IMR-90 (cell line): ENCODE results near the gene RIMBP2. TPM values are rescaled to one million over a fixed set of nuclear protein-coding genes. Genes with fewer than 3 reads are reported as not detected.

Experiments used
- ATAC-seq: fragments of 200-7000 bp; cut with Tn5 transposase; 2 replicates; pipeline ENCODE4 v1.9.1; 2020; ENCODE audit warnings: low read depth, mild to moderate bottlenecking, moderate library complexity
- BruUV-seq: library from RNA; stranded (reverse); fragments of 400-500 nt; replicated peaks from 2 replicates; lab custom pipeline; 2021; lab: Mats Ljungman, UMichigan
- CTCF ChIA-PET: fragments of 300-600 bp; formaldehyde crosslinking; extraction: SDS; loops from one replicate; lab custom pipeline; 2021; ENCODE audit warnings: antibody characterized with exemption; lab: Yijun Ruan, JAX
- POLR2A ChIA-PET: fragments of 300-600 bp; sonication (Branson Sonifier 250); formaldehyde crosslinking; loops from one replicate; lab custom pipeline; 2022; ENCODE audit warnings: antibody characterized with exemption; ENCODE audit not compliant: unreplicated experiment; lab: Charles Lee
- DNase-seq: peaks from one replicate; pipeline ENCODE4 v3.0.0; 2013
- H2AFZ ChIP-seq: replicated peaks from 2 replicates; pipeline ENCODE3; 2013; ENCODE audit warnings: low read length, mild to moderate bottlenecking; ENCODE audit not compliant: poor library complexity
- H2AK5ac ChIP-seq: 2 replicates; pipeline ENCODE4 v1.6.1; 2013; ENCODE audit warnings: low read depth, low read length, inconsistent platforms
- H2AK9ac ChIP-seq: replicated peaks from 2 replicates; pipeline ENCODE3; 2013; ENCODE audit warnings: mild to moderate bottlenecking, low read depth, low read length, moderate library complexity; ENCODE audit not compliant: poor library complexity
- H2BK120ac ChIP-seq: 2 replicates; pipeline ENCODE4 v1.6.1; 2013; ENCODE audit warnings: low read depth, low read length, inconsistent platforms
- H2BK15ac ChIP-seq: 3 replicates; pipeline ENCODE4 v1.6.1; 2013; ENCODE audit warnings: low read depth, low read length, inconsistent platforms
- H2BK20ac ChIP-seq: 2 replicates; pipeline ENCODE4 v1.6.1; 2013; ENCODE audit warnings: low read depth, mild to moderate bottlenecking, inconsistent platforms, low read length, moderate library complexity
- H2BK5ac ChIP-seq: 2 replicates; pipeline ENCODE4 v1.6.1; 2013; ENCODE audit warnings: mild to moderate bottlenecking, low read depth, low read length, inconsistent platforms; ENCODE audit not compliant: poor library complexity, severe bottlenecking
- H3K14ac ChIP-seq: replicated peaks from 2 replicates; pipeline ENCODE4 v1.6.1; 2013; ENCODE audit warnings: low read depth, low read length, inconsistent platforms
- H3K18ac ChIP-seq: 2 replicates; pipeline ENCODE4 v1.6.1; 2013; ENCODE audit warnings: low read depth, low read length, control low read depth
- H3K23ac ChIP-seq: 2 replicates; pipeline ENCODE4 v1.6.1; 2013; ENCODE audit warnings: low read depth, low read length, inconsistent platforms
- H3K27ac ChIP-seq: 2 replicates; pipeline ENCODE4 v1.5.1; 2013; ENCODE audit warnings: mild to moderate bottlenecking, control low read depth, low read length; ENCODE audit not compliant: insufficient read depth
- H3K27me3 ChIP-seq: 2 replicates; pipeline ENCODE4 v1.6.1; 2013; ENCODE audit warnings: low read length; ENCODE audit not compliant: control insufficient read depth, insufficient read depth
- H3K36me3 ChIP-seq: 2 replicates; pipeline ENCODE4 v1.6.1; 2013; ENCODE audit warnings: low read length, mixed read lengths; ENCODE audit not compliant: control insufficient read depth, insufficient read depth
- H3K4ac ChIP-seq: 2 replicates; pipeline ENCODE4 v1.6.1; 2013; ENCODE audit warnings: low read depth, low read length, inconsistent platforms
- H3K4me1 ChIP-seq: 2 replicates; pipeline ENCODE4 v1.6.1; 2013; ENCODE audit warnings: low read length, mixed read lengths; ENCODE audit not compliant: control insufficient read depth, insufficient read depth
- H3K4me2 ChIP-seq: 2 replicates; pipeline ENCODE4 v1.6.1; 2013; ENCODE audit warnings: low read depth, mild to moderate bottlenecking, control low read depth, low read length, moderate library complexity
- H3K4me3 ChIP-seq: 2 replicates; pipeline ENCODE4 v1.5.1; 2013; ENCODE audit warnings: low read depth, mild to moderate bottlenecking, control low read depth, low read length, moderate library complexity; ENCODE audit not compliant: insufficient read depth
- H3K56ac ChIP-seq: 2 replicates; pipeline ENCODE4 v1.6.1; 2013; ENCODE audit warnings: low read length, inconsistent platforms; ENCODE audit not compliant: insufficient read depth; ENCODE audit errors: extremely low read depth
- H3K79me1 ChIP-seq, 2 experiments: 2 replicates each; pipeline ENCODE4 v1.6.1; 2013; ENCODE audit warnings: low read length in 2 of 2, inconsistent platforms in 1 of 2, low read depth in 1 of 2
- H3K9ac ChIP-seq: 2 replicates; pipeline ENCODE4 v1.6.1; 2013; ENCODE audit warnings: low read depth, low read length, control low read depth
- H3K9me1 ChIP-seq: 2 replicates; pipeline ENCODE4 v1.6.1; 2013; ENCODE audit warnings: low read length, inconsistent platforms; ENCODE audit not compliant: insufficient read depth
- H3K9me3 ChIP-seq: 2 replicates; pipeline ENCODE4 v1.6.1; 2013; ENCODE audit warnings: low read length; ENCODE audit not compliant: control insufficient read depth, insufficient read depth
- H4K20me1 ChIP-seq: 2 replicates; pipeline ENCODE4 v1.6.1; 2013; ENCODE audit warnings: low read length, inconsistent platforms; ENCODE audit not compliant: insufficient read depth
- H4K5ac ChIP-seq: 2 replicates; pipeline ENCODE4 v1.6.1; 2013; ENCODE audit warnings: mild to moderate bottlenecking, low read depth, low read length, control low read depth
- H4K8ac ChIP-seq, 2 experiments: 2 replicates each; pipeline ENCODE4 v1.6.1; 2013; ENCODE audit warnings: low read depth in 2 of 2, low read length in 2 of 2, control low read depth in 1 of 2, inconsistent platforms in 1 of 2
- H4K91ac ChIP-seq: 2 replicates; pipeline ENCODE4 v1.6.1; 2013; ENCODE audit warnings: low read depth, low read length, inconsistent platforms; ENCODE audit not compliant: insufficient read depth
- BHLHE40 ChIP-seq: fragments of 150-350 bp; IDR thresholded peaks from 2 replicates; pipeline ENCODE4 v1.6.1; 2016; ENCODE audit warnings: mild to moderate bottlenecking, low read depth, low read length
- CEBPB ChIP-seq: IDR thresholded peaks from 2 replicates; pipeline ENCODE4 v1.6.1; 2012; ENCODE audit warnings: low read depth, low read length, improper control_type of control experiment
- CHD1 ChIP-seq: IDR thresholded peaks from 2 replicates; pipeline ENCODE4 v1.6.1; 2012; ENCODE audit warnings: low read depth, low read length, improper control_type of control experiment
- ELK1 ChIP-seq: fragments of 150-350 bp; IDR thresholded peaks from 2 replicates; pipeline ENCODE4 v1.6.1; 2016; ENCODE audit warnings: low read depth, mild to moderate bottlenecking, low read length, moderate library complexity, borderline replicate concordance
- FOS ChIP-seq: fragments of 150-350 bp; IDR thresholded peaks from 2 replicates; pipeline ENCODE4 v1.6.1; 2016; ENCODE audit warnings: low read depth, low read length
- MAFK ChIP-seq: IDR thresholded peaks from 2 replicates; pipeline ENCODE4 v1.6.1; 2012; ENCODE audit warnings: low read depth, low read length, improper control_type of control experiment
- MAZ ChIP-seq: IDR thresholded peaks from 2 replicates; pipeline ENCODE4 v1.6.1; 2012; ENCODE audit warnings: low read depth, mild to moderate bottlenecking, low read length, improper control_type of control experiment, moderate library complexity, borderline replicate concordance
- MXI1 ChIP-seq: IDR thresholded peaks from 2 replicates; pipeline ENCODE4 v1.6.1; 2012; ENCODE audit warnings: low read depth, mild to moderate bottlenecking, low read length, moderate library complexity, borderline replicate concordance
- NFE2L2 ChIP-seq: fragments of 150-350 bp; IDR thresholded peaks from 2 replicates; pipeline ENCODE4 v1.6.1; 2016; ENCODE audit warnings: low read depth, mild to moderate bottlenecking, low read length
- POLR2A ChIP-seq: IDR thresholded peaks from 2 replicates; pipeline ENCODE4 v1.6.1; 2012; ENCODE audit warnings: mild to moderate bottlenecking, low read depth, low read length
- RAD21 ChIP-seq: IDR thresholded peaks from 2 replicates; pipeline ENCODE4 v1.6.1; 2012; ENCODE audit warnings: low read length, improper control_type of control experiment
- RCOR1 ChIP-seq: IDR thresholded peaks from 2 replicates; pipeline ENCODE4 v1.6.1; 2012; ENCODE audit warnings: mild to moderate bottlenecking, low read length, improper control_type of control experiment; ENCODE audit not compliant: insufficient replicate concordance
- RFX5 ChIP-seq: IDR thresholded peaks from 2 replicates; pipeline ENCODE4 v1.8.0; 2012; ENCODE audit warnings: low read depth, mild to moderate bottlenecking, low read length, moderate library complexity
- SMC3 ChIP-seq: fragments of 150-350 bp; IDR thresholded peaks from 2 replicates; pipeline ENCODE4 v1.6.1; 2016; ENCODE audit warnings: low read depth, mild to moderate bottlenecking, antibody characterized with exemption, low read length, moderate library complexity
- USF2 ChIP-seq: fragments of 150-350 bp; IDR thresholded peaks from 2 replicates; pipeline ENCODE4 v1.6.1; 2017; ENCODE audit warnings: mild to moderate bottlenecking, antibody characterized with exemption, low read length, low read depth
- WGBS, 2 experiments: methylation state at CpG; one replicate each; pipeline versions ENCODE4 v1.1.5 to v1.1.7; 2013; ENCODE audit warnings: missing lambda C conversion rate in 2 of 2; ENCODE audit not compliant: insufficient read length in 1 of 2; ENCODE audit errors: extremely low coverage in 2 of 2; 5-methylcytosine and 5-hydroxymethylcytosine counted together
- dilution Hi-C: fragments of 300-500 bp; cut with HindIII; formaldehyde crosslinking; loops from one replicate; pipeline ENCODE4 v1.14.3; 2018; ENCODE audit warnings: low sequenced_read_pairs; ENCODE audit not compliant: unreplicated experiment
- in situ Hi-C: fragments of 300-500 bp; cut with MboI; formaldehyde crosslinking; loops from 3 replicates; pipeline ENCODE4 v1.14.3; 2019; ENCODE audit warnings: low sequenced_read_pairs, inconsistent platforms, mixed read lengths
- intact Hi-C: fragments of 100-400 bp; cut with micrococcal nuclease; formaldehyde crosslinking; loops from 2 replicates; pipeline ENCODE4 v1.10.0; 2022
- polyA plus RNA-seq, 3 experiments: library from polyadenylated mRNA; depleted of rRNA; stranded (reverse); fragments of >200 nt; gene quantifications; 2 replicates each; pipeline ENCODE4 v1.2.3, GENCODE V29; 2012; ENCODE audit warnings: low replicate concordance in 1 of 3
- total RNA-seq: library from RNA; depleted of rRNA; stranded (reverse); fragments of >200 nt; gene quantifications from 2 replicates; pipeline ENCODE4 v1.2.3, GENCODE V29; 2012
- TF ChIP-seq, protein P1 (sequence below): conservative IDR thresholded peaks from 2 replicates; pipeline ENCODE4 v1.5.1; 2012; ENCODE audit warnings: mild to moderate bottlenecking, low read depth, low read length, improper control_type of control experiment

RIMBP2 gene
- total and polyA plus RNA-seq, 2 of the 4 experiments (the other 2 are of a cell fraction) = not detected

- H3K27me3 ChIP-seq = no peaks in the 10 kb centered on the region
- no TSS peak for BruUV-seq
- in situ Hi-C loops = no loop called here
These were observed 282.7 kb downstream of the RIMBP2 start for GRCh38 chr12:130433411-130433810.

More at GRCh38 chr12:130433411-130433810, 282.7 kb downstream of the RIMBP2 start:
- Histone ChIP-seq H3K14ac (no peak overlapping the region), H3K4ac (no peak overlapping the region), H3K56ac (no peak overlapping the region), H2BK120ac (no peak overlapping the region), H4K5ac (no peak overlapping the region), H2AK5ac (no peak overlapping the region), H3K4me3 (no peak overlapping the region), H2AFZ (no peak overlapping the region), H3K4me2 (no peak overlapping the region), H2BK20ac (no peak overlapping the region), H4K20me1 (no peaks in the 10 kb centered on the region), H2AK9ac (no peak overlapping the region), H2BK15ac (no peak overlapping the region), H4K8ac (no peak overlapping the region), H3K9me1 (no peaks in the 10 kb centered on the region), H3K36me3 (no peaks in the 10 kb centered on the region), H3K79me1 (no peaks in the 10 kb centered on the region), H2BK5ac (no peak overlapping the region), H3K9me3 (peaks cover 43% of the 10 kb centered on the region), H3K4me1 (no peaks in the 10 kb centered on the region), H3K9ac (no peak overlapping the region), H3K23ac (no peak overlapping the region), H4K91ac (no peak overlapping the region), H3K18ac (no peak overlapping the region), H3K27ac (no peak overlapping the region)
- intact Hi-C loops (no loop called here), dilution Hi-C loops (no loop called here)
- TF ChIP-seq USF2 (no peak), RFX5 (no peak), MXI1 (no peak), NFE2L2 (no peak), BHLHE40 (no peak), MAZ (no peak), POLR2A (no peak), RCOR1 (no peak), CEBPB (no peak), CHD1 (no peak), MAFK (no peak), ELK1 (no peak), SMC3 (no peak), RAD21 (no peak), FOS (no peak)
- TF ChIP-seq, protein P1, sequence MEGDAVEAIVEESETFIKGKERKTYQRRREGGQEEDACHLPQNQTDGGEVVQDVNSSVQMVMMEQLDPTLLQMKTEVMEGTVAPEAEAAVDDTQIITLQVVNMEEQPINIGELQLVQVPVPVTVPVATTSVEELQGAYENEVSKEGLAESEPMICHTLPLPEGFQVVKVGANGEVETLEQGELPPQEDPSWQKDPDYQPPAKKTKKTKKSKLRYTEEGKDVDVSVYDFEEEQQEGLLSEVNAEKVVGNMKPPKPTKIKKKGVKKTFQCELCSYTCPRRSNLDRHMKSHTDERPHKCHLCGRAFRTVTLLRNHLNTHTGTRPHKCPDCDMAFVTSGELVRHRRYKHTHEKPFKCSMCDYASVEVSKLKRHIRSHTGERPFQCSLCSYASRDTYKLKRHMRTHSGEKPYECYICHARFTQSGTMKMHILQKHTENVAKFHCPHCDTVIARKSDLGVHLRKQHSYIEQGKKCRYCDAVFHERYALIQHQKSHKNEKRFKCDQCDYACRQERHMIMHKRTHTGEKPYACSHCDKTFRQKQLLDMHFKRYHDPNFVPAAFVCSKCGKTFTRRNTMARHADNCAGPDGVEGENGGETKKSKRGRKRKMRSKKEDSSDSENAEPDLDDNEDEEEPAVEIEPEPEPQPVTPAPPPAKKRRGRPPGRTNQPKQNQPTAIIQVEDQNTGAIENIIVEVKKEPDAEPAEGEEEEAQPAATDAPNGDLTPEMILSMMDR = no peak
- ChIA-PET POLR2A (no interaction called here), CTCF (no interaction called here)
- DNase-seq = no peak
- ATAC-seq = no peak
- WGBS, 2 experiments = 80% methylated on average over 2 of the region's 6 CpGs; no CpG with 5 or more reads in 1 of the 2 experiments
